ENCODE measurements around the gene POU2F3. TPM values are rescaled to one million over a fixed set of nuclear protein-coding genes. Genes with fewer than 3 reads are reported as not detected.

The POU2F3 gene
- total and polyA plus RNA-seq, 8 donors = 0.18 to 1.9 (median 1.3) TPM; not detected in 2

- Histone ChIP-seq H3K9me3 (no peaks in the 10 kb centered on the region), H3K36me3 (peaks cover 0 to 10% (median 7%) of the 10 kb centered on the region in 4 donors), H3K4me3 (no peak overlapping the region), H3K27me3 (no peaks in the 10 kb centered on the region), H3K27ac (peak overlapping the region; percentile 33 to 90 (median 68)), H3K4me1 (peaks cover 45 to 96% (median 86%) of the 10 kb centered on the region in 4 donors)
- no peak for TF ChIP-seq CTCF (IDR thresholded peaks at IDR 0.05)
- TF ChIP-seq POLR2AphosphoS5 (IDR thresholded peaks at IDR 0.05) = no peak
- no peak for TF ChIP-seq EP300 (IDR thresholded peaks at IDR 0.05)
- TF ChIP-seq POLR2A (IDR thresholded peaks at IDR 0.05) = no peak
- no peak for DNase-seq
- intact Hi-C loops (cut with DNase I; ENCODE audit: low total_unique reads) = no loop called here
- WGBS, 5 donors = 42 to 66% (median 52%) methylated on average over 10 of the region's 10 CpGs
Measured at GRCh38 chr11:120218695-120219033, 21.3 kb upstream of the POU2F3 start.

DNA sequence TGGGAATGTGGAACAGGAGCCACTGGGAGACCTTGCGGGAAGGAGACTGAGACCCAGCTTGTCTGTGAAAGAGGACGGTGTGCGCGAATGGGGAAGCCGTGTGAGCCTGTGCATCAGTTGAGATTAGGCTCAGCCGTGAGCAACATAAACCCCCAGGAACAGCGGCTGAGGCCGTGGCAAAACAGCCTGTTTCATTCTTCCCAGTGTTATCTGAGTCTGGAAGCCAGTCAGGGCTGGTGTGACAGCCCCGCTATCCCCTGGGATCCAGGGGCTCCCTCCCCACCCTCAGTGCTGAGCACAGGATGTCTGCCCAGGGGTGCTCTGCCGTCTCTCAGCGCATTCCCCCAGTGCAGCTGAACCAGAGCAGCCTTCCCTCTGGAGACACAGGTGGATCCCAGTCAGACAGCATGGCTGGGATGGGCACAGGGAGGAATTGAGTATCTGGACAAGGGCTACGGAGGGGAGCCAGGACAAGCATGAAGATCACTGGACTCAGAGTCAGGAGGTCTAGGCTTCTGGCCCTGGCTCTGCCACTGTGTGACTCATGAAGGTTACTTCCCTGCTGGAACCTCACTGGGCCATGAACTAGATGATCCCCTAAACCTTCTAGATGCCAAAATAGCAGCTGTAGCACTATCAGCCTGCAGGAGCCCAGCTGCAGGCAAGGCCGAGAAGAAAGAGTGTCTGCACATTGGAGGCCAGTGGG lies 20.6 kb upstream of the POU2F3 start:
- no peak for TF ChIP-seq CTCF (IDR thresholded peaks at IDR 0.05)
- no peak for TF ChIP-seq EP300 (IDR thresholded peaks at IDR 0.05)
- no peak for TF ChIP-seq POLR2AphosphoS5 (IDR thresholded peaks at IDR 0.05)
- TF ChIP-seq POLR2A (IDR thresholded peaks at IDR 0.05) = no peak
- Histone ChIP-seq H3K27ac (peak overlapping the region; percentile 1 to 90 (median 68)), H3K4me3 (no peak overlapping the region), H3K4me1 (peaks cover 45 to 96% (median 89%) of the 10 kb centered on the region in 4 donors), H3K9me3 (no peaks in the 10 kb centered on the region), H3K27me3 (no peaks in the 10 kb centered on the region), H3K36me3 (peaks cover 0 to 8% (median 7%) of the 10 kb centered on the region in 4 donors)
- intact Hi-C loops (cut with DNase I; ENCODE audit: low total_unique reads) = no loop called here
- no peak for DNase-seq
- WGBS, 5 donors = 65 to 80% (median 72%) methylated on average over 12 to 13 of the region's 13 CpGs

DNA sequence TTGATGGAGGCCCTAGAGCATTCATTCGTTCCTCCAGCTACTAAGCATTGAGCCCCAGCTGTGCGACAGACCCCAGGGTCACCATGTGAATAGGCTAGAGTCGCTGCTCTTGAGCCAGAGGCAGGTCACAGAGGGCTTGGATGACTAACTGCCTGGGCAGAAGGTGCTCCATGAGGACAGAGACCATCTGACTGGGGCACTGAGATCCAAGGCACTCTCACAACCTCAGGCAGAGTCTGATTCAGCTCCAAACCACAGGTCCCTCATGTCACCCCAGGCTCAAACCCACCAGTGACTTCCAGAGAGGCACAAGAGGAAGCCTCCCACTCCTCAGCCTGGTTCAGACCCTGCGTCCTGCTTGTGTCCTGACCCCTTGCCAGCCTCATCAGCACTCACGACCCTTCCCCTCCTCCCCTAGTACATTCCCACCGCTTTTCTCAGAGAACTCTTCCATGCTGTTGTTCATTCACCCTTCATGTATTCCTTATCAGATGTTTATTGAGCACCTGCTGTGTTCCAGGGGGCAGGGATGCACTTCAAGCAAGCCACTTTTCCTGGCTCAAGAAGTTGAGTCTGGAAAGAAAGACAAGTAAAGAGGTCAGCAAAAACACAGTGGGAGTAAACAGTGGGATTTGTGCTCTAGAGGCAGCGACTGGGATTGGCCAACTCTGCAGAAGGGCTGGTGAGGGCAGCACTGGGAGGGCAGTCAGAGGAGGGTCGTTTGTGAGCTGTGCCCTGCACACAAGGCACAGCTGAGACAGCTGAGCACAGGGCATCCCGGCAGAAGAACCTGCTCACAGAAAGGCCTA lies 19.8 kb upstream of the POU2F3 start:
- Histone ChIP-seq H3K36me3 (peaks cover 0 to under 1% (median under 1%) of the 10 kb centered on the region in 4 donors), H3K27me3 (no peaks in the 10 kb centered on the region), H3K9me3 (no peaks in the 10 kb centered on the region), H3K4me3 (no peak overlapping the region), H3K27ac (peak overlapping the region; percentile 37 to 90 (median 68)), H3K4me1 (peaks cover 51 to 96% (median 90%) of the 10 kb centered on the region in 4 donors)
- TF ChIP-seq POLR2A (IDR thresholded peaks at IDR 0.05) (no peak), CTCF (IDR thresholded peaks at IDR 0.05) (no peak), EP300 (IDR thresholded peaks at IDR 0.05) (no peak), POLR2AphosphoS5 (IDR thresholded peaks at IDR 0.05) (no peak)
- intact Hi-C loops (cut with DNase I; ENCODE audit: low total_unique reads) = no loop called here
- WGBS, 5 donors = 60 to 70% (median 66%) methylated on average over 9 of the region's 9 CpGs
- DNase-seq = no peak

DNA sequence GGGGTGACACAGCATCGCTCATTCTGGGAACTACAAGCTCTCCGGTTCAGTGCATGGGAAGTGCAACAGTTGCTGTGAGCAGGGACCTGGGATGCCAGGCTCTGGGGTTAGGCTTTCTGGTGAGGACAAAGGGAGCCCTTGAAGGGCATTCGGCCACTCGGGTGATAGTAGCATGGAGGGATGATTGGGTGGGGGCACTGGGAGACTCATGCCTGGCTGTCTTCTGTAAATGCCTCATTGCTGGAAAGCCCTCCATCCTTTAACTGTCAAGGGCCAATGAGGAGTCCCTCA lies 19.2 kb upstream of the POU2F3 start:
- Histone ChIP-seq H3K27me3 (no peaks in the 10 kb centered on the region), H3K4me3 (no peak overlapping the region), H3K27ac (peak overlapping the region; percentile 43 to 90 (median 68)), H3K9me3 (no peaks in the 10 kb centered on the region), H3K36me3 (no peaks in the 10 kb centered on the region), H3K4me1 (peaks cover 51 to 96% (median 88%) of the 10 kb centered on the region in 4 donors)
- intact Hi-C loops (cut with DNase I; ENCODE audit: low total_unique reads) = no loop called here
- WGBS, 5 donors = 59 to 82% (median 77%) methylated on average over 3 to 4 of the region's 4 CpGs
- DNase-seq = no peak
- TF ChIP-seq POLR2A (IDR thresholded peaks at IDR 0.05) = no peak
- no peak for TF ChIP-seq POLR2AphosphoS5 (IDR thresholded peaks at IDR 0.05)
- no peak for TF ChIP-seq CTCF (IDR thresholded peaks at IDR 0.05)

Measured in stomach (tissue), 9 donors.